Breast epithelium (tissue), 4 donors: ENCODE results near the gene SEPTIN8. TPM values are rescaled to one million over a fixed set of nuclear protein-coding genes. Genes with fewer than 3 reads are reported as not detected.
A peak's percentile ranks its signal among the peaks of the same experiment; 100 is the strongest.

Experiments used
- DNase-seq, 2 donors: peaks; one replicate each; pipeline ENCODE4 v3.0.0-alpha.2; 2019; ENCODE audit warnings: low spot score in 2 of 2
- H3K27ac ChIP-seq, 2 donors: fragments of 200-600 bp; sonication (generic) in 1 of 2; one replicate each; pipeline ENCODE4 v1.5.1; 2016 to 2019; ENCODE audit warnings: mild to moderate bottlenecking in 1 of 2
- H3K27me3 ChIP-seq, 2 donors: fragments of 200-600 bp; sonication (generic) in 1 of 2; one replicate each; pipeline versions ENCODE4 v1.5.1 to v1.6.0; 2017 to 2019; ENCODE audit warnings: control low read depth in 1 of 2, mild to moderate bottlenecking in 1 of 2
- H3K36me3 ChIP-seq: fragments of 200-600 bp; one replicate; pipeline ENCODE4 v1.5.1; 2019
- H3K4me1 ChIP-seq, 2 donors: fragments of 200-600 bp; sonication (generic); one replicate each; pipeline ENCODE4 v1.5.1; 2016 to 2019; ENCODE audit warnings: control low read depth in 1 of 2
- H3K4me3 ChIP-seq, 3 donors: fragments of 200-600 bp; sonication (generic); 1 replicate in 2 of 3; 2 replicates in 1 of 3; pipeline ENCODE4 v1.5.1; 2016 to 2019; ENCODE audit warnings: mild to moderate bottlenecking in 3 of 3, moderate library complexity in 2 of 3
- H3K9me3 ChIP-seq, 2 donors: fragments of 200-600 bp; sonication (generic) in 1 of 2; one replicate each; pipeline ENCODE4 v1.5.1; 2016 to 2019; ENCODE audit warnings: control low read depth in 1 of 2
- CTCF ChIP-seq, 3 donors: fragments of 450-650 bp; IDR thresholded peaks; one replicate each; pipeline ENCODE4 v1.5.1; 2016 to 2017; ENCODE audit warnings: antibody characterized with exemption in 3 of 3, mild to moderate bottlenecking in 3 of 3, moderate library complexity in 3 of 3
- POLR2A ChIP-seq: fragments of 450-650 bp; IDR thresholded peaks from one replicate; pipeline ENCODE4 v1.6.1; 2016; ENCODE audit warnings: antibody characterized with exemption, mild to moderate bottlenecking, moderate library complexity
- POLR2AphosphoS5 ChIP-seq, 3 donors: sonication (generic); formaldehyde crosslinking; IDR thresholded peaks; one replicate each; pipeline ENCODE4 v1.6.1; 2017; ENCODE audit warnings: antibody characterized with exemption in 3 of 3
- intact Hi-C: fragments of 100-400 bp; cut with DNase I; formaldehyde crosslinking; loops from one replicate; pipeline ENCODE4 v1.15.1; 2023; ENCODE audit warnings: low total_unique reads
- total RNA-seq, 3 donors: library from RNA; depleted of rRNA; stranded (reverse); fragments of >200 nt; gene quantifications; one replicate each; pipeline ENCODE4 v1.1.0, GENCODE V29; 2016

SEPTIN8 gene
- total RNA-seq, 3 donors from 2014 or later, result 26.4 to 43.0 (median 40.0) TPM

- Histone ChIP-seq H3K36me3 (no peaks in the 10 kb centered on the region), H3K4me3 (peak overlapping the region in 2 of 3 donors; percentile 58 to 67), H3K4me1 (no peaks in the 10 kb centered on the region), H3K9me3 (no peaks in the 10 kb centered on the region), H3K27me3 (no peaks in the 10 kb centered on the region), H3K27ac (no peak overlapping the region)
- intact Hi-C loops, result no loop called here
- TF ChIP-seq POLR2A, result no peak
- TF ChIP-seq POLR2AphosphoS5 (IDR thresholded peaks at IDR 0.05), result no peak
- no peak for TF ChIP-seq CTCF (IDR thresholded peaks at IDR 0.05)
- DNase-seq, result no peak
Measured at GRCh38 chr5:132746592-132746953, 30.5 kb downstream of the SEPTIN8 start.

- Histone ChIP-seq H3K36me3 (no peaks in the 10 kb centered on the region), H3K9me3 (no peaks in the 10 kb centered on the region), H3K4me3 (no peak overlapping the region), H3K27me3 (no peaks in the 10 kb centered on the region), H3K27ac (no peak overlapping the region), H3K4me1 (no peaks in the 10 kb centered on the region)
- DNase-seq, result no peak
- intact Hi-C loops, result no loop called here
- TF ChIP-seq POLR2AphosphoS5 (IDR thresholded peaks at IDR 0.05) (no peak), CTCF (IDR thresholded peaks at IDR 0.05) (no peak), POLR2A (no peak)
Measured at GRCh38 chr5:132744659-132745058, 32.4 kb downstream of the SEPTIN8 start.

GRCh38 chr5:132742626-132743025 lies 34.4 kb downstream of the SEPTIN8 start:
- no peaks in the 10 kb centered on the region for H3K9me3 ChIP-seq
- TF ChIP-seq POLR2AphosphoS5 (IDR thresholded peaks at IDR 0.05), result no peak
- TF ChIP-seq POLR2A, result no peak
- TF ChIP-seq CTCF (IDR thresholded peaks at IDR 0.05), result no peak
- H3K27ac ChIP-seq, result no peak overlapping the region
- no peak overlapping the region for H3K4me3 ChIP-seq
- DNase-seq, result no peak
- H3K4me1 ChIP-seq, result no peaks in the 10 kb centered on the region
- intact Hi-C loops, result no loop called here
- no peaks in the 10 kb centered on the region for H3K36me3 ChIP-seq
- H3K27me3 ChIP-seq, result no peaks in the 10 kb centered on the region

- TF ChIP-seq POLR2A (no peak), CTCF (IDR thresholded peaks at IDR 0.05) (no peak), POLR2AphosphoS5 (IDR thresholded peaks at IDR 0.05) (no peak)
- intact Hi-C loops, result no loop called here
- Histone ChIP-seq H3K9me3 (no peaks in the 10 kb centered on the region), H3K27me3 (no peaks in the 10 kb centered on the region), H3K36me3 (no peaks in the 10 kb centered on the region), H3K4me3 (no peak overlapping the region), H3K4me1 (no peaks in the 10 kb centered on the region), H3K27ac (no peak overlapping the region)
- no peak for DNase-seq
Measured at GRCh38 chr5:132742158-132742557, 34.9 kb downstream of the SEPTIN8 start.

- Histone ChIP-seq H3K27ac (no peak overlapping the region), H3K4me1 (no peaks in the 10 kb centered on the region), H3K9me3 (no peaks in the 10 kb centered on the region), H3K27me3 (no peaks in the 10 kb centered on the region), H3K36me3 (no peaks in the 10 kb centered on the region), H3K4me3 (no peak overlapping the region)
- TF ChIP-seq POLR2AphosphoS5 (IDR thresholded peaks at IDR 0.05) (no peak), CTCF (IDR thresholded peaks at IDR 0.05) (no peak), POLR2A (no peak)
- intact Hi-C loops, result no loop called here
- DNase-seq, result no peak
Measured at GRCh38 chr5:132739232-132739631, 37.8 kb downstream of the SEPTIN8 start.
